H9 (cell line): ENCODE data around the gene THRAP3. TPM values are rescaled to one million over a fixed set of nuclear protein-coding genes. Genes with fewer than 3 reads are reported as not detected.
A peak's percentile ranks its signal among the peaks of the same experiment; 100 is the strongest.

Experiments used
- DNase-seq: peaks from one replicate; pipeline ENCODE4 v3.0.0-alpha.2; 2017
- H2AFZ ChIP-seq: one replicate; pipeline ENCODE4 v1.6.1; 2013; ENCODE audit warnings: mild to moderate bottlenecking, low read length, control low read depth, moderate library complexity
- H2AK5ac ChIP-seq: 2 replicates; pipeline ENCODE4 v1.6.1; 2013; ENCODE audit warnings: low read length, control low read depth, mixed read lengths; ENCODE audit not compliant: insufficient read length
- H2BK120ac ChIP-seq: one replicate; pipeline ENCODE4 v1.6.1; 2013; ENCODE audit warnings: low read depth, mild to moderate bottlenecking, low read length, control low read depth, inconsistent platforms; ENCODE audit not compliant: poor library complexity, severe bottlenecking
- H2BK12ac ChIP-seq: 2 replicates; pipeline ENCODE4 v1.6.1; 2013; ENCODE audit warnings: low read length, control low read depth, mixed read lengths, low read depth; ENCODE audit not compliant: insufficient read length
- H2BK15ac ChIP-seq: 2 replicates; pipeline ENCODE4 v1.6.1; 2013; ENCODE audit warnings: low read depth, low read length, control low read depth
- H2BK20ac ChIP-seq: one replicate; pipeline ENCODE4 v1.6.1; 2013; ENCODE audit warnings: low read depth, mild to moderate bottlenecking, low read length, control low read depth, inconsistent platforms; ENCODE audit not compliant: poor library complexity, severe bottlenecking
- H2BK5ac ChIP-seq: 2 replicates; pipeline ENCODE4 v1.6.1; 2013; ENCODE audit warnings: low read length, control low read depth, mixed read lengths; ENCODE audit not compliant: insufficient read length
- H3K14ac ChIP-seq: 2 replicates; pipeline ENCODE4 v1.6.1; 2013; ENCODE audit warnings: low read length, control low read depth; ENCODE audit not compliant: insufficient read depth
- H3K18ac ChIP-seq: 2 replicates; pipeline ENCODE4 v1.6.1; 2013; ENCODE audit warnings: low read depth, mild to moderate bottlenecking, mixed read lengths, low read length, control low read depth; ENCODE audit not compliant: insufficient read length
- H3K23ac ChIP-seq: 2 replicates; pipeline ENCODE4 v1.6.1; 2013; ENCODE audit warnings: low read length, control low read depth, mixed read lengths, low read depth; ENCODE audit not compliant: insufficient read length
- H3K23me2 ChIP-seq: 2 replicates; pipeline ENCODE4 v1.6.1; 2013; ENCODE audit warnings: low read depth, mild to moderate bottlenecking, mixed read lengths, low read length, control low read depth; ENCODE audit not compliant: insufficient read length, poor library complexity, severe bottlenecking
- H3K27ac ChIP-seq: 2 replicates; pipeline ENCODE4 v1.5.1; 2013; ENCODE audit warnings: low read length, control low read depth, mixed read lengths, low read depth; ENCODE audit not compliant: insufficient read length
- H3K27me3 ChIP-seq: 2 replicates; pipeline ENCODE4 v1.6.1; 2013; ENCODE audit warnings: low read length, control low read depth, inconsistent platforms; ENCODE audit not compliant: insufficient read depth
- H3K4ac ChIP-seq: 2 replicates; pipeline ENCODE4 v1.6.1; 2013; ENCODE audit warnings: low read depth, mild to moderate bottlenecking, control low read depth, inconsistent platforms, low read length, moderate library complexity
- H3K4me1 ChIP-seq: 2 replicates; pipeline ENCODE4 v1.6.1; 2013; ENCODE audit warnings: low read length, control low read depth, inconsistent platforms; ENCODE audit not compliant: insufficient read depth
- H3K4me2 ChIP-seq: 2 replicates; pipeline ENCODE4 v1.6.1; 2013; ENCODE audit warnings: low read length, control low read depth, mixed read lengths; ENCODE audit not compliant: insufficient read length, insufficient read depth
- H3K56ac ChIP-seq: 2 replicates; pipeline ENCODE4 v1.6.1; 2013; ENCODE audit warnings: low read depth, mild to moderate bottlenecking, mixed read lengths, low read length, control low read depth; ENCODE audit not compliant: insufficient read length
- H3K79me1 ChIP-seq: 2 replicates; pipeline ENCODE4 v1.6.1; 2013; ENCODE audit warnings: low read depth, mild to moderate bottlenecking, moderate library complexity, low read length, control low read depth, inconsistent platforms; ENCODE audit not compliant: insufficient read depth, poor library complexity, severe bottlenecking
- H3K79me2 ChIP-seq: 2 replicates; pipeline ENCODE4 v1.6.1; 2013; ENCODE audit warnings: low read length, control low read depth, inconsistent platforms; ENCODE audit not compliant: insufficient read depth
- H3K9ac ChIP-seq: 2 replicates; pipeline ENCODE4 v1.6.1; 2013; ENCODE audit warnings: low read length, control low read depth, mixed read lengths; ENCODE audit not compliant: insufficient read length; ENCODE audit errors: extremely low read depth
- H3K9me3 ChIP-seq: one replicate; pipeline ENCODE4 v1.6.1; 2013; ENCODE audit warnings: low read depth, low read length, inconsistent platforms; ENCODE audit not compliant: control insufficient read depth
- H3T11ph ChIP-seq: one replicate; pipeline ENCODE4 v1.6.1; 2013; ENCODE audit warnings: mild to moderate bottlenecking, low read length, control low read depth, inconsistent platforms
- H4K20me1 ChIP-seq: one replicate; pipeline ENCODE4 v1.6.1; 2013; ENCODE audit not compliant: control insufficient read depth, insufficient read length, insufficient read depth
- H4K5ac ChIP-seq: 2 replicates; pipeline ENCODE4 v1.6.1; 2013; ENCODE audit warnings: low read depth, mild to moderate bottlenecking, mixed read lengths, low read length, control low read depth; ENCODE audit not compliant: insufficient read length
- H4K8ac ChIP-seq: replicated peaks from 2 replicates; pipeline ENCODE4 v1.6.1; 2013; ENCODE audit warnings: low read length, control low read depth, mixed read lengths, low read depth; ENCODE audit not compliant: insufficient read length
- H4K91ac ChIP-seq: 2 replicates; pipeline ENCODE4 v1.6.1; 2013; ENCODE audit warnings: low read depth, mild to moderate bottlenecking, moderate library complexity, mixed read lengths, low read length, control low read depth; ENCODE audit not compliant: insufficient read length
- H3K27ac Mint-ChIP-seq, 3 experiments: 2 replicates in 2 of 3; 3 replicates in 1 of 3; pipeline ENCODE4 v1.8.0; 2020 to 2021; ENCODE audit warnings: mixed read lengths in 3 of 3, mild to moderate bottlenecking in 1 of 3, moderate library complexity in 1 of 3
- H3K27me3 Mint-ChIP-seq: 2 replicates; pipeline ENCODE4 v1.8.0; 2021; ENCODE audit warnings: low read depth, mild to moderate bottlenecking, moderate library complexity, mixed read lengths
- H3K36me3 Mint-ChIP-seq, 3 experiments: 2 replicates in 2 of 3; 3 replicates in 1 of 3; pipeline ENCODE4 v1.8.0; 2020 to 2021; ENCODE audit warnings: low read depth in 3 of 3, mixed read lengths in 3 of 3; ENCODE audit not compliant: insufficient read depth in 1 of 3
- H3K4me1 Mint-ChIP-seq, 2 experiments: 2 replicates each; pipeline ENCODE4 v1.8.0; 2020; ENCODE audit warnings: mixed read lengths in 2 of 2
- H3K4me3 Mint-ChIP-seq, 2 experiments: 2 replicates in 1 of 2; 3 replicates in 1 of 2; pipeline ENCODE4 v1.8.0; 2020 to 2021; ENCODE audit warnings: mild to moderate bottlenecking in 2 of 2, mixed read lengths in 2 of 2, moderate library complexity in 1 of 2
- H3K9me3 Mint-ChIP-seq, 2 experiments: 2 replicates in 1 of 2; 3 replicates in 1 of 2; pipeline ENCODE4 v1.8.0; 2020; ENCODE audit warnings: mild to moderate bottlenecking in 2 of 2, mixed read lengths in 2 of 2, moderate library complexity in 1 of 2
- WGBS: extraction: QIAGEN DNeasy Blood & Tissue Kit; methylation state at CpG from one replicate; pipeline ENCODE4 v1.1.7; 2013; ENCODE audit warnings: missing lambda C conversion rate, low lambda C conversion rate, mixed read lengths; ENCODE audit not compliant: insufficient read length; ENCODE audit errors: extremely low coverage; 5-methylcytosine and 5-hydroxymethylcytosine counted together
- total RNA-seq: library from RNA; stranded (reverse); gene quantifications from 2 replicates; pipeline ENCODE4 v1.2.1, GENCODE V29; 2021
- TF ChIP-seq, protein P1 (sequence below): fragments of 200-600 bp; sonication (generic); conservative IDR thresholded peaks from 3 replicates; pipeline ENCODE4 v1.8.0; 2021; ENCODE audit warnings: antibody characterized with exemption, mild to moderate bottlenecking

Gene THRAP3
- total RNA-seq, 1 experiment from 2014 or later = 186 TPM

DNA sequence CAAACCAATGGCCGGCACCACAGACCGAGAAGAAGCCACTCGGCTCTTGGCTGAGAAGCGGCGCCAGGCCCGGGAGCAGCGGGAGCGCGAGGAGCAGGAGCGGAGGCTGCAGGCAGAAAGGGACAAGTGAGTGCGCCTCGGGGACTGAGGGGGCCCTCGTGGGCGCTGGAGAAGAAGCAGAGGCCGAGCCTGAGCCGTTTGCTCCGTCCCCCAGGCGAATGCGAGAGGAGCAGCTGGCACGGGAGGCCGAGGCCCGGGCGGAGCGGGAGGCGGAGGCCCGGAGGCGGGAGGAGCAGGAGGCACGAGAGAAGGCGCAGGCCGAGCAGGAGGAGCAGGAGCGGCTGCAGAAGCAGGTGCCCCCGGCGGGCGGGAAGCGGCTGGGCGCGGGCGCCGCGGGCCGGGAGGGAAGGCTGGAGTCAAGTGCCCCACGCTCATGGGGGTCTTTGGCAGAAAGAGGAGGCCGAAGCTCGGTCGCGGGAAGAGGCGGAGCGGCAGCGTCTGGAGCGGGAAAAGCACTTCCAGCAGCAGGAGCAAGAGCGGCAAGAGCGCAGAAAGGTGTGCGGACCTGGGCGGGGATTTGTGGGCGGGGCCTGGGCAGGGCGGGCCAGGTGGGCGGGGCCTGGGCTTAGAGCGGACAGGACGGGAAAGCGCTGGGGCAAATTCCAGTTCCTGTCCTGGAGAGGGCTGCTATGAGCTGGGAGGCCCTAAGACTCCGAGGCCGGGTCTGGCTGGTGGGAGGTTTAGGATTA, 45.6 kb upstream of the THRAP3 start:
- peak overlapping the region; percentile 91 for H3K14ac ChIP-seq
- no peak overlapping the region for H2BK20ac ChIP-seq
- peaks cover 4% of the 10 kb centered on the region for H4K20me1 ChIP-seq
- no peak overlapping the region for H2BK120ac ChIP-seq
- no CpG with 5 or more reads among the region's 62 CpGs for WGBS
- peaks cover 5% of the 10 kb centered on the region; the same call in 1 of the 2 replicates for H3K4me1 ChIP-seq
- H3K9me3 ChIP-seq = no peaks in the 10 kb centered on the region
- H3K4me1 Mint-ChIP-seq = peaks cover 20 to 49% of the 10 kb centered on the region in 2 experiments
- H3T11ph ChIP-seq = no peak overlapping the region
- no peak overlapping the region for H3K23ac ChIP-seq
- H2BK15ac ChIP-seq = no peak overlapping the region
- H4K91ac ChIP-seq = no peak overlapping the region
- no peak overlapping the region for H2BK5ac ChIP-seq
- H3K9ac ChIP-seq = peak overlapping the region; percentile 23
- TF ChIP-seq, protein P1, sequence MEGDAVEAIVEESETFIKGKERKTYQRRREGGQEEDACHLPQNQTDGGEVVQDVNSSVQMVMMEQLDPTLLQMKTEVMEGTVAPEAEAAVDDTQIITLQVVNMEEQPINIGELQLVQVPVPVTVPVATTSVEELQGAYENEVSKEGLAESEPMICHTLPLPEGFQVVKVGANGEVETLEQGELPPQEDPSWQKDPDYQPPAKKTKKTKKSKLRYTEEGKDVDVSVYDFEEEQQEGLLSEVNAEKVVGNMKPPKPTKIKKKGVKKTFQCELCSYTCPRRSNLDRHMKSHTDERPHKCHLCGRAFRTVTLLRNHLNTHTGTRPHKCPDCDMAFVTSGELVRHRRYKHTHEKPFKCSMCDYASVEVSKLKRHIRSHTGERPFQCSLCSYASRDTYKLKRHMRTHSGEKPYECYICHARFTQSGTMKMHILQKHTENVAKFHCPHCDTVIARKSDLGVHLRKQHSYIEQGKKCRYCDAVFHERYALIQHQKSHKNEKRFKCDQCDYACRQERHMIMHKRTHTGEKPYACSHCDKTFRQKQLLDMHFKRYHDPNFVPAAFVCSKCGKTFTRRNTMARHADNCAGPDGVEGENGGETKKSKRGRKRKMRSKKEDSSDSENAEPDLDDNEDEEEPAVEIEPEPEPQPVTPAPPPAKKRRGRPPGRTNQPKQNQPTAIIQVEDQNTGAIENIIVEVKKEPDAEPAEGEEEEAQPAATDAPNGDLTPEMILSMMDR = no peak; the same call in 2 of the 3 replicates
- DNase-seq = peak; percentile 98
- H3K56ac ChIP-seq = no peak overlapping the region
- H2AFZ ChIP-seq = no peak overlapping the region
- peak overlapping the region; percentile 68 to 80 for H3K4me3 Mint-ChIP-seq
- H4K8ac ChIP-seq = no peak overlapping the region
- no peak overlapping the region for H2AK5ac ChIP-seq
- H3K27me3 ChIP-seq = no peaks in the 10 kb centered on the region
- H3K79me1 ChIP-seq = no peaks in the 10 kb centered on the region
- no peak overlapping the region for H3K27ac ChIP-seq
- peak overlapping the region; percentile 57 for H3K4me2 ChIP-seq
- H3K27me3 Mint-ChIP-seq = no peaks in the 10 kb centered on the region
- peaks cover 20 to 30% (median 30%) of the 10 kb centered on the region in 3 experiments for H3K36me3 Mint-ChIP-seq
- no peaks in the 10 kb centered on the region for H3K79me2 ChIP-seq
- peak overlapping the region; percentile 80 to 90 (median 88); a peak in 5 of 7 replicates for H3K27ac Mint-ChIP-seq
- no peaks in the 10 kb centered on the region for H3K9me3 Mint-ChIP-seq
- H3K4ac ChIP-seq = no peak overlapping the region
- H2BK12ac ChIP-seq = no peak overlapping the region
- peak overlapping the region; percentile 12 for H3K18ac ChIP-seq
- H3K23me2 ChIP-seq = peaks cover 11% of the 10 kb centered on the region
- H4K5ac ChIP-seq = no peak overlapping the region
